GM23248 (cell line): ENCODE measurements around the gene RNF149.
"Not testable (repeated sequence)": the region's sequence is repeated elsewhere in the genome, so short reads cannot be mapped to it uniquely, and the experiment has no call there.

Experiments used
- EZH2 ChIP-seq: fragments of 200-600 bp; sonication (generic); IDR thresholded peaks from 2 replicates; pipeline ENCODE4 v1.6.1; 2018; ENCODE audit warnings: antibody characterized with exemption, mild to moderate bottlenecking; ENCODE audit not compliant: insufficient read depth, poor library complexity, severe bottlenecking
- EZH2phosphoT487 ChIP-seq: fragments of 200-600 bp; sonication (generic); IDR thresholded peaks from 2 replicates; pipeline ENCODE4 v1.6.1; 2018; ENCODE audit warnings: antibody characterized with exemption, moderate library complexity, mild to moderate bottlenecking, low read depth; ENCODE audit not compliant: insufficient read depth

GRCh38 chr2:101352631-101353030 lies 44.1 kb upstream of the RNF149 start:
- TF ChIP-seq EZH2, EZH2phosphoT487: not testable (repeated sequence)
